ENCODE results near the gene MND1.
"Not testable (repeated sequence)": the region's sequence is repeated elsewhere in the genome, so short reads cannot be mapped to it uniquely, and the experiment has no call there.

Gene MND1

DNA sequence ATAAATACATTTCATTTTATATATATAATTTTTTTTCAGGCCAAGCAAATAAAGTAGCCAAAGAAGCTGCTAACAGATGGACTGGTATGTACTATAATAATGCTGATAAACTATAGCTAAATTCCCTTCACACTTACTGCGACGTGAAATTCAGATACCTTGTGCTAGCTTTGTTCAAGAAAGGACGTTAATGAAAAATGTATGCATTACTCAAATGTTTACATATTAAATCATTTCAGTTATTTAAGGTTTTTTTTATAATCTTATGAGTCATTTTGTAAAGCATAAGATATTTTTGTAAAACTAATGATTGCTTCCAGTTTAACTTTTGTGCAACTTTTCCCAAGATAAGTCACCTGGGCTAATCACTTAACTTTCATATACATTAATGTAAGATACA lies 64.4 kb downstream of the MND1 start:
- no peak for DNase-seq

DNA sequence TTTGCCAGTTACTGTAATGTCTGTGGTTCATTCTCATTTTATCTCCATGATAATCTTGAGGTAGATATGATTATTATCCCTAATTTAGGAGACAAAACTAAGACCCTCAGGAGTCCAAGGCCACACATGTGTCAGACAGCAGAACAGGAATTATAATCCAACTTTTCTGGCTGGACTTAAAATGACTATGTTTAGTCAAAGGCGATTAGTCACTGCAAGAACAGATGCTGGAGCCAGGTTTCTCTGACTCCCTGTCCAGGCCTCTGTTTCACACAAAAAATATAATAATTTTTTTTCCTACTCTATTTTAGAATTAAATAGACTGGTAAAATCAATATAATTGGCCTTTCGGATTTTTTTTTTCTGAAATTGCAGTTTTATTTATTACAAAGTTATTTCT lies 64.9 kb downstream of the MND1 start:
- DNase-seq: no peak

DNA sequence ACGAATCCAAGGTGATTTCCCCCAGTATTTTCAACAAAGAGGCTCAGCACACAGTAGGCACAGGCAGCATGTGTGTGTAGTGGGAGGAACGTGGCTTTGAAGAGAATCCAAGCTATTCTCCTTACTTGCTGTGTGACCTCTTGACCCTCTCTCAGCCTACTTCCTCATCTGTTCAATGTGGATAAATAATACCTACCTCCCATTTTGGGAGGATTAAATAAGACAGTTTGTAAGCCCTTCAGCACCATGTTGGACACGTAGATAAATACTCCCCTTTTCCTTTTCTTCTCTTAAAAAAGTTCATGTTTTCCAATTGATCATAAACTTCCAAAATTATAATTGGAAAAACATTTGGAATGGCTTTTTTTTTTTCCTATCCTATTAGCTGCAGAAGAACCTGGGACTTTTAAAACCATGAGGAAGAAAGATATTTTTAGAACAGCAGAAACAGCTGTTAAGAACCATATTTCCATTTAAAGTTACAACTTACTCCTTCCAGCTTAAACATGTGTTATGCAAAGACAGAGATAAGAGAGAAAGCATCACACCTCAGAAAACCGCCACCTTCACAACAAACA lies 65.5 kb downstream of the MND1 start:
- DNase-seq: no peak

DNA sequence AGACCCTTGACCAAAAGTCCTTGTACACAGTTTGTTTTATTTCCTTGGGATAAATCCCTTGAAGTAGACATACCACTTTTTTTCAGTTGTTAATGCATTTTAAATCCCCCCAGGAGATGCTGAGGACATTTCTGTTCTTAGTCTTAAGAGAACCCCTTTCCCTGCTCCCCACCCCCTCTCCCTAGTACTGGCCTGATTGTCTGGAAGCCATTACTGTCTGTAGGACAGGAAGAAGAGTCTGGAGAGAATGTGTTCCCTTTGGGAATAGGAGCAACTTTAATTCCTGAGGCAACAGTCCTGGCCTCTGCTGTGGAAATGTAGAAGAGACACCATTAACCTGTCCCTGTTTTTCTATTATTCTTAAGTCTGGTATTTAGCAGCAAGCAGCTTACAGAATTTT lies 69.4 kb downstream of the MND1 start:
- no peak for DNase-seq

DNA sequence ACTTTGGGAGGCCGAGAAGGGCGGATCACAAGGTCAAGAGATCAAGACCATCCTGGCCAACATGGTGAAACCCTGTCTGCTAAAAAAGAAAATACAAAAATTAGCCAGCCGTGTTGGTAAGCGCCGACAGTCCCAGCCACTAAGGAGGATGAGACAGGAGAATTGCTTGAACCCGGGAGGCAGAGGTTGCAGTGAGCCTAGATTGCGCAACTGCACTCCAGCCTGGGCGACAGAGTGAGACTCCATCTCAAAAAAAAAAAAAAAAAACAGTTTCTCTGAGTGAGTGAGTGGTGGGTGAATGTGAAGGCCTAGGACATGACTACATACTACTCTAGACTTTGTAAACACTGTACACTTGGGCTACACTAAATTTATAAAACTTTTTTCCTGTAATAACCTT lies 72.0 kb downstream of the MND1 start:
- not testable (repeated sequence) for DNase-seq

DNA sequence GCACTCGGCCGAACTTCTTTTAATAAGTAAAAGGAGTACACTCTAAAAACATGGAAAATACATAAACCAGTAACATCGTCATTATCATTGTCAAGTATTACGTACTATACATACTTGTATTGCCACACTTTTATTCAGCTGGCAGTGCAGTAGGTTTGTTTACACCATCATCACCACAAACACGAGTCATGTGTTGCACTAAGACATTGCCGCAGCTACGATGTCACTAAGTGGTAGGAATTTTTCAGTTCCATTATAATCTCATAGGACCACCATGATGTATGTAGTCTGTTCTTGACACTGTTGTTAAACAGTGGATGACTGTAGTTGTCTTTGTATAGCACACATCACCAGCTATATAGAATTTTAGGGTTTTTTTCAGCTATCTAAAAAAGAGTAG lies 73.6 kb downstream of the MND1 start:
- no peak for DNase-seq

DNA sequence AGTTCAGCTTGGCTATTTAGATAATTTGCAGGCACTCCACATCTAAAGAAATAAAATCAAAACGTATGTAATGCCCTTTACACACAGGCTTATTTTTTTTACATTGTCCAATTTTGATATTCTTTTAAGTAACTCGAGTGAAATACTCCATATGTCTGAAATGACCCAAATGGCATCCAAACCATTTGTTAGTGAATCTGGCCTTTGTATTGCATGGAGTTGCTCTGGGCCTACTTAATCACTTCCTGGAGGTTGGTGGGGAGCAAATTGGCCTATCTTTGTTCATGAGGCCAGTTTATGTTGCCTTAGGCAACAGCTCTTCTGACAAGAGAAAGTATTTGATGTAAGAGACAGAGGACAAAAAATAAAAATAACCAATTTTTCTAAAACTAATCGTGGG lies 74.1 kb downstream of the MND1 start:
- DNase-seq: no peak

DNA sequence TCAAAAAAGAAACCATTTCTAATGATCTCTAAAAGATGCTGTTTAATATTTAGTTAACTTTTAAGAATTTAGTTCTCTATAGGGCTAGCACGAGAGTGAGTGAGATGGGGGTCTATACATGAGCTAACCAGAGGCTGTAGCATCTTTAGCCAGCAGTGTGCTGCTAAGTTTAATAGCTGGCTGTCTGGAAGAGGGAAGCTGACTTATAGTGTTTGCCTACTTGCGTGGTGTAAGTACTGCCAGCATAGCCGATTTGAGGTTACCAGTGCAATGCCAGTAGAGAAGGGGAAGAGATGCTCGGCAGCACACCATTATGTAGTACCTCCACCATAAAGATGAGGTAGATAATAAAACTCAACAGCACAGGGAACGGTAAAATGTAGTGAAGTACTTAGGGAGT lies 74.5 kb downstream of the MND1 start:
- DNase-seq: no peak

DNA sequence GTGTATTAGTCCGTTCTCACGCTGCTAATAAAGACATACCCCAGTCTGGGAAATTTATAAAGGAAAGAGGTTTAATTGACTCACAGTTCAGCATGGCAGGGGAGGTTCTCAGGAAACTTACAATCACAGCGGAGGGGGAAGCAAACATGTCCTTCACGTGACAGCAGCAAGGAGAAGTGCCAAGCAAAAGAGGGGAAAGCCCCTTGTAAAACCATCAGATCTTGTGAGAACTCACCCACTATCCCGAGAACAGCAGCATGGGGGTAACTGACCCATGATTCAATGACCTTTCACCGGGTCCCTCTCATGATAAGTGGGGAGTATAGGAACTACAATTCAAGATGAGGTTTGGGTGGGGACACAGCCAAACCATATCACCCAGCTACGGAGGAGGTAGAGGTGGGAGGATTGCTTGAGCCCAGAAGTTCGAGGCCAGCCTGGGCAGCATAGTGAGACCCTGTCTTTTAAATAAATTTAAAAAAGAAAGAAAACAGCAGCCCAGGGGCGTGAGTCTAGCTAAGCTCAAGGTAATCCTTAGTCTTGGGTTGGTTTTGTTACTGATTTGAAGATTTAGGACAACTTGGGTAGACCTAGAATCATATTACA lies 75.3 kb downstream of the MND1 start:
- DNase-seq: peak in 1 of 2 donors; percentile 11

DNA sequence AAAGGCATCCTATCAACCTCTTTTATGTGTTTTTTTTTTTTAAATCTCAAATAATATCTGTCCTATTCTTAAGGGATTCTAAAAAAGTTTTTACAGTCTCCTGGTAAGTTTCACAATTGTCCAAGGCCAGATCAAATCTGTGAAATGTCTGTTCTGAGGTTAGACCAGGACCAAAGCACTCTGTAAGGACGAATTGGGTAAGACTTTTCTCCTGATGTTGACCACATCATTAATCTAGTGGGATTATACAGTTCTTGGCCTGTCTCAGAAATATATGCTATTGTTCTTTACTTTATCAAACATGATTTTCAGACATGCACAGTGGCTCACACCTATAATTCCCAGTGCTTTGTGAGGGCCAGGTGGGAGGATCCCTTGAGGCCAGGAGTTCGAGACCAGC lies 75.9 kb downstream of the MND1 start:
- DNase-seq: no peak

DNA sequence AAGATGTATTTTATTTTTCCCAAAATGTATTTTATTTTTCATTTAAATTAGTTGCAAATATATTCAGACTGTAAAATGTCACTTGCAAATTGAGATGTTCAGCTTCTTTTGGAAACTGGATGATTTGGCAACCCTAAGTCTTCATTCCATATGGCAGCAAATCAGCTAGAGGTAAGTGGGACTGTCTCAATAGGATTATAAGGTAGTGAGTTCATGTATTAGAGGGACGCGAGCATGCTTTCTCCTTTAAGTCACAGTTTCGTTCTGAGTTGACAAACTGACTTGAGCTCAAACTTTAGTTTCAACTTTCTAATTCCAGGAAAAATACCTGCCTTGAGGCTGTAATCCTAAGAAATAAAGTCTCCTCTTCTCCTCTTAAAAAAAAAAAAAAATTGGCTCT lies 77.5 kb downstream of the MND1 start:
- no peak for DNase-seq

DNA sequence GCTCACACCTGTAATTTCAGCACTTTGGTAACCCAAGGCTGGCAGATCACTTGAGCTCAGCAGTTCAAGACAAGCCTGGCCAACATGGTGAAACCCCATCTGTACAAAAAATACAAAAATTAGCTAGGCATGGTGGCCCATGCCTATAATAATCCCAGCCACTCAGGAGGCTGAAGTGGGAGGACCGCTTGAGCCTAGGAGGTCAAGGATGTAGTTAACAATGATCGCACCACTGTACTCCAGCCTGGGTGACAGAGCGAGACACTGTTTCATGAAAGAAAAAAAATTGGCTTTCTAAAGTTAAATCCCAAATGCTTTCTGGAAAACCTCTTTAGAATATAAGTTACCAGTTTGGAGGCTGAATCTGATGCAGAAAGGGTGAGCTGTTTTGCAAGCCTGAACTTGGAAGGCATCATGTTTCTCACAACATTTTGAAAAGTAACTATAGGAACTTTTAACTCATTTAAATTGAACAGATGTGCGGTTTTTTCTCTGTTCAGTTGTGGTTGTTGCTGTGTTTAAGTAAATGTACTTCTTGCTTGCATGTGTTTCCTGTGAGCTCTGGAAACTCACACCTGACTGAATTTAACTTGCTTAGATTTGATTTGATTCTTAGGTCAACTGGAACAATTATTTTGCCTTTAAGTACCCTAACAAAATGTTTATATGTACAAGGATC lies 81.9 kb downstream of the MND1 start:
- DNase-seq: peak in 1 of 2 donors; percentile 43

DNA sequence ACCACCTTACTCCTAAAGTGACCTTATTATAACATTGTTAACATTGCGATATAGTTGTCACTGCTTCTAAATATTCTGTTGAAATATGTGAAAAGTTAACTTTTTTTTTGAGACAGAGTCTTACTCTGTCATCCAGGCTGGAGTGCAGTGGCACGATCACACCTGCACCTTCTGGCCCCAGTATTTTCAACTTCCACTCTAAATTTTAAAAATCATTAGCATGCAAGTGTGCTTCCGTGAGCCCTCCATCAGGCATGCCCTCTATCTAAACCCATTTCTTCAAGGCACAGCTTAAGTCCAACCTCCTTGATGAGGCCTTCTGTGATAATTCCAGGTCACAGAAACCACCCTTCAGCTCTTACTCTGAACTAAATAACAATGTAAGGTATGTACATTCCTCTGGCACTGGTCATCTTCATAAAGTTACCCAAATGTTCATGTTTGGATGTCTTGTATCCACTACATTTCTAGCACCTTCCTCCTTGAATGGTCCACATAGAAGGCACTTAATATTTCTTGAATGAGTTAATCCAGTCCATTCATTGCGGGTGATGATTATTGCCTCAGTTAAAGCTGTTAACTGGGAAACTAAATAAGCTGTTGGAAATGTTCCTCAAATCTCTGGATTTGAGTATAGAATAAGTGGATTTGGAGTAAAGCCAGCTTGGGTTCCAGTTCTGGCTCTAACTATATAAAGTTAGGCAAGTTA lies 83.0 kb downstream of the MND1 start:
- no peak for DNase-seq

DNA sequence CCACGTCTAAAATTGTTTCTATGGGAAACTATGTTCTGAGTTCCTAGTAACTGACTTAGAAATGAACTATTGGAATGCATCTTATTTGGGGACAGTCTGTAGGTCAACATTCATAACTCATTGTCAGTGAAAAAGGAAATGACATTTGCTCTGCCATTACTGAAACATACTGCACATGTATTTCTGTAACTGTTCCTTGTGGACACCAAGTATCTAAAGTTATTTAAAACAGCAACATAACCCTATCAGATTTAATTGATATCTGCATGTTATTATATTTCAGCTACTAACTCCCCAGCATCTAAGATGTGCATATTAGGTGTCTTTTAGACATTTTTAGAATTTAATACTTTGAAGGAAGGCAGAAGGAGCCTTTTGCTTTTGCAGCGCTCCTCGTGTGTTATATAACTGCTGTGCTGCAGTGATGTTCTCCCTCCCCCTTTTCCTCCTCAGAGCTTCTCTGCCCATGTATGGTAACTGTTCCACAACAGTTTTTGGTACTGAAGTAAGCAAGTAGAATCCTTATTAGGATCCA lies 84.5 kb downstream of the MND1 start:
- peak in 1 of 2 donors; percentile 20 for DNase-seq

DNA sequence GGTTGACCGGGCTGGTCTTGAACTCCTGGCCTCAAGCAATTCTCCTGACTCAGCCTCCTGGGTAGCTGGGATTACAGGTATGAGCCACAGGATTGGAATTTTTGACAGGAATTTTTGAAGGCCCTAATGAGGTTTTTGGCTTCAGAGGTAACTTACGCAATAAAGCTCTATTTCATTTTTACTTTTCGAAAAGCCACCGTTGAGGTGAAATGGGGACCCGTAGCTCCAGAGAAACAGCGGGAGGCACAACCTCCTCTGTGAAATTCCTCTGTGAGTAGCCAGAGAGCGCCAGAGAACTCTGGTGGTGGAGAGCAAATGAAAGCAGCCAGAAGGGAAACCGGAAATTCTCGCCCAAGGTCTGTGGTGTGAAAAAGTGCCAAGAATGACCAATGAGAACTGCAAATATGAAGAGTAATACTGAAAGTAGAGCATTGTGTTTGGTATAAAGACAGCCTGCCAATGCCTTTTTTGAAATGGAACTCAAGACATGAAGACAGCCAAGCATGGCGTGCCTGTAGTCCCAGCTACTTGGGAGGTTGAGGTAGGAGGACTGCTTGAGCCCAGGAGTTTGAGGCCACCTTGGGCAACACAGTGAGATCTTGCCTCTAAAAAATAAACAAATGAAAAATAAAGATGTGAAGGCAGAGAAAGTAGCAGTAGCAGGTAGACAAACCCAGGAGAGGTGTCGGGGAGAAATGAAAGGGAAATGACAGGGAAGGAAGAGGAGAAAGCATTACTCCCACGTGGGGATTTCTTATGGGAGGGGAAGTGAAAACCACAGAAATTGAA lies 88.7 kb downstream of the MND1 start:
- DNase-seq: peak; percentile 77 to 84

DNA sequence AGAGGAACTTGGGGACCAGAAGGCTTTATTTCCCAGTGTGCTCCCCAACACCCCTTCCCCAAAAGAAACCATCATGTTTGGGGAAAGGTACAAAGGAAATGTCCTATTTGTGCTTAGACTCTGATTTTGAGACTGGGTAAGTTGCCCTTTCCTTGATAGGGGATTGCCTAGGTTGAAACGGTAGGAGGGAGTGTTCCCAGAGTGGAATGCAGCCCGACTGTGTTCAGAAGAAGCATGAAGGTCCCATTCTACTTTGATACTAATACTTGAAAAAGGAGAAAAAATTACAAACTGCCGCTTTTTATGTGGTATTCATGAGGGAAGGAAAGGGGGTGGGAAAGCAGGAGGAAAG lies 89.2 kb downstream of the MND1 start:
- DNase-seq: no peak

DNA sequence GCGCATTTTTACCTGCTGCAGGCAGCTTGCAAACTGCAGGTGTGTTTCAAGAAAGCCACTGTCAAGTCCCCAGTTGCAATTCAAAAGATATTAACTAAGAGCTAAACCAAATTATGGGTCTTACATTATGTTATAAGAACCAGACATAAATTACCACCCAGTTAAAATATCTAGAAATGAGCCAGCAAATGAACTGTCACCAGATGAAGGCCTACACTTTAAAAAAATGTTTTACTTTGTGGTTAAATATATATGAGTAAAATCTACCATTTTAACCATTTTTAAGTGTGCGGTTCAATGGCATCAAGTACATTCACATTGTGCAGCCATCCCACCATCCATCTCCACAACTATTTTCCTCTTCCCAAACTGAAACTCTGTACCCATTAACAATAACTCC lies 89.7 kb downstream of the MND1 start:
- no peak for DNase-seq

DNA sequence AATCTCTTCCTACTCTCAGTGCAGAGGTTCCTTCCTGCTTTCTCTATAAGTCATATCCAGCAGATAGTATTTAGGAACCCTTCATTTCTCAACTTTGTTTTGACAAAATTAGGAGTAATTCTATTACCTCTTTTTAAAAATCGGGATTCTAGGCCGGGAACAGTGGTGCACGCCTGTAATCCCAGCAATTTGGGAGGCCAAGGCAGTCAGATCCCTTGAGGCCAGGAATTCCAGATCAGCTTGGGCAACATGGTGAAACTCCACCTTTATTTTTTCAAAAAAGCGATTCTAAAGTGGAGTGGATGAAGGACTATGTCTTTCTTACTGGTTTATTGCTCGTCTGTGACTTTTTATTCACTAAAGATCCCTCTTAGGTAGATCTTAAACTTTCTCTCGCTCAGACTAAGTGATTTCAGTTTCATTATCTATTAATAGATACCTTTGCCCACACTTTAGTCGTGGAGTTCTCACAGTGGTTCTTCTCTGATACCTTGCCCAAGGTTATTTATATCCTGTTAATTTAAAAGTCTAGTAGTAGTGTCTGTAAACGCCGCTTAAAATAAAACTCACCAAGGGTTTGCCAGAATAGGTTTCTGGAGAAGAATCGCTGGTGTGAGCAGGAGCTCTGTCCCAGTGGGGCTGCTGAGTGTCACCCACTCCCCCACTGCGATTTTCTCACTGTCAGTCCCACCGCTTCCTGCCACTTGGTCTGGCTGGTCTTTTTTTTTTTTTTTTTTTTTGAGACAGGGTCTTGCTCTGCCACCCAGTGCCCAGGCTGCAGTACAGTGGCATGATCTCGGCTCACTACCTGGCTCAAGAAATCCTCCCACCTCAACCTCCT lies 94.6 kb downstream of the MND1 start:
- DNase-seq: peak; percentile 58 to 60

DNA sequence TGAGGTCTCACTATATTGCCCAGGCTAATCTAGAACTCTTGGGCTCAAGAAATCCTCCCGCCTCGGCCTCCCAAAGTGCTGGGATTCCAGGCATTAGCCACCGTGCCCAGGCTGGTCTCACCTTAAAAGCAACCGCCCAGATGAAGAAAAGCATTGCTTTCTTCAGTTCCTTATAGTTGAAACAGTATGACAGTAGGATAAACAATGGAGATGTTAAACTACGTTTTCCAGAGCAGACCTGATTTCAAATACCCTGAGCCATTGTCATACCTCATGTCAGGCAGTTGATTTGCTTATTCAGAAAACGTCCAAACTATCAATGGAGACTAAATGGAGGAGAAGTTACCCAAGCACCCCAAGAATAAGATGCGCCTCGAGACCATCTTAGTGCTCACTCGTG lies 95.3 kb downstream of the MND1 start:
- DNase-seq: no peak

DNA sequence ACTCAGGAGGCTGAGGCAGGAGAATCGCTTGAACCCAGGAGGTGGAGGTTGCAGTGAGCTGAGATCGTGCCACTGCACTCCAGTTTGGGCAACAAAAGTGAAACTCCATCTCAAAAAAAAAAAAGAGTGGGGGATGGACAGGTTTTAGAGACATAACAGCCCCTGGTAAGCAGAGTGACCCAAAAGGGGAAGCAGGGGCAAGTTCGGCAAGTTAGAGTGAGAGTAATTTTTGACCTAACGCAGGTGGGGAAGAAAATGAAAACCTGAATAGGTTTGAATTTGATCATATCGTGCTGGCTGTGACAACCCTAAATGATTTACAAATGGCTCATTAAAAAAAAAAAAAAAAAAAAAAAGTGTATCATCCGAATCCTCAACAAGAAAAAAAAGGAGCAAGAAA lies 96.0 kb downstream of the MND1 start:
- no peak for DNase-seq

DNA sequence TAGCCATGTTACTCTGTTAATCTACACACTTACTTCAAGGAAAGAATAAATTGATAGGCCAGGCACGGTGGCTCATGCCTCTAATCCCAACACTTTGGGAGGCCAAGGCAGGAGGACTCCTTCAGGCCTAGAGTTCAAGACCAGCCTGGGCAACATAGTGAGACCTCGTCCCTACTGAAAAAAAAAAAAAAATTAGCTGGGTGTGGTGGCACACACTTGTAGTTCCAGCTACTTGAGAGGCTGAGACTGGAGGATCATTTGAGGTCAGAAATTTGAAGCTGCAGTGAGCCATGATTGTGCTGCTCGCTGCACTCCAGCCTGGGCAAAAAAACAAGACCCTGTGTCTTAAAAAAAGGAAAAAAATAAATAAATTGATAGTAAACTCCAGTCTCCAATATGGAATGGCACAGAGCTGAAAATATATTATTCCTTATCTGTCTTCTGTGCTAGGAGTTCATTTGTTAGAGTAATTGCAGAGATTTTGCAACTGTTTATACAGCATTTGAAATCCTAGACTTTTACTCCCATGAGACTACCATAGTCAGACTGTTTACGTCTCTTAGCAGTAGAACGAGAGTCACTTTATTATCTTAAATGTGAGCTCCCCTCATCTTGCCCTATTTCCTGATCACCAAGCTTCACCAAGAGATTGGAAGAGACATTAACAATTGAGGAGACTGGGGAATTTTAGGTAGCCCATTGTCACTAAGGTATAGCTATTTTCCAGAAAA lies 102.9 kb downstream of the MND1 start:
- DNase-seq: no peak
